CD4-positive, alpha-beta T cell (primary cell): ENCODE results near the gene EAF1. TPM values are rescaled to one million over a fixed set of nuclear protein-coding genes. Genes with fewer than 3 reads are reported as not detected.
"Not testable (repeated sequence)": the region's sequence is repeated elsewhere in the genome, so short reads cannot be mapped to it uniquely, and the experiment has no call there.

Source experiments
- ATAC-seq: fragments of 200-7000 bp; cut with Tn5 transposase; one replicate; pipeline ENCODE4 v1.10.0; 2022; ENCODE audit warnings: mild to moderate bottlenecking; ENCODE audit not compliant: poor library complexity
- CTCF ChIA-PET: fragments of 350-600 bp; sonication (Branson Sonifier 250); formaldehyde crosslinking; loops from one replicate; lab custom pipeline; 2021; ENCODE audit warnings: antibody characterized with exemption, inconsistent platforms; lab: Charles Lee
- POLR2A ChIA-PET: fragments of 350-600 bp; sonication (Branson Sonifier 250); formaldehyde crosslinking; loops from one replicate; lab custom pipeline; 2021; ENCODE audit warnings: antibody characterized with exemption, inconsistent platforms; lab: Charles Lee
- DNase-seq, 14 experiments: peaks; one replicate each; pipeline ENCODE4 v3.0.0-alpha.2; 2013 to 2020; ENCODE audit warnings: mixed read lengths in 2 of 14
- H3K27ac ChIP-seq, 2 donors: one replicate each; pipeline versions ENCODE4 v1.5.1 to v1.7.0; 2013; ENCODE audit warnings: low read length in 2 of 2, low read depth in 1 of 2, mild to moderate bottlenecking in 1 of 2
- H3K27me3 ChIP-seq, 2 experiments: 1 replicate in 1 of 2; 2 replicates in 1 of 2; pipeline versions ENCODE4 v1.6.1 to v1.7.0; 2013; ENCODE audit warnings: low read length in 2 of 2, control low read depth in 1 of 2, mild to moderate bottlenecking in 1 of 2, moderate library complexity in 1 of 2; ENCODE audit not compliant: insufficient read depth in 2 of 2, control insufficient read depth in 1 of 2
- H3K36me3 ChIP-seq: one replicate; pipeline ENCODE4 v1.6.1; 2013; ENCODE audit warnings: low read length, control low read depth; ENCODE audit not compliant: insufficient read depth
- H3K4me1 ChIP-seq: one replicate; pipeline ENCODE4 v1.6.1; 2013; ENCODE audit warnings: low read length, control low read depth; ENCODE audit not compliant: insufficient read depth
- H3K4me3 ChIP-seq: one replicate; pipeline ENCODE4 v1.5.1; 2013; ENCODE audit warnings: mild to moderate bottlenecking, low read length, moderate library complexity
- H3K9me3 ChIP-seq, 2 experiments: 1 replicate in 1 of 2; 2 replicates in 1 of 2; pipeline versions ENCODE4 v1.6.1 to v1.7.0; 2013; ENCODE audit warnings: low read length in 2 of 2, mild to moderate bottlenecking in 2 of 2, control low read depth in 1 of 2, moderate library complexity in 1 of 2; ENCODE audit not compliant: control insufficient read depth in 1 of 2, insufficient read depth in 1 of 2
- H3K27ac Mint-ChIP-seq: one replicate; pipeline ENCODE4 v1.8.0; 2020; ENCODE audit warnings: mixed read lengths
- H3K27me3 Mint-ChIP-seq: one replicate; pipeline ENCODE4 v1.8.0; 2021; ENCODE audit warnings: mixed read lengths
- H3K36me3 Mint-ChIP-seq: one replicate; pipeline ENCODE4 v1.8.0; 2021; ENCODE audit warnings: low read depth, mixed read lengths
- H3K4me1 Mint-ChIP-seq: one replicate; pipeline ENCODE4 v1.8.0; 2021; ENCODE audit warnings: low read depth, mixed read lengths
- H3K4me3 Mint-ChIP-seq: one replicate; pipeline ENCODE4 v1.8.0; 2020; ENCODE audit warnings: mild to moderate bottlenecking, mixed read lengths
- H3K9me3 Mint-ChIP-seq: one replicate; pipeline ENCODE4 v1.8.0; 2020; ENCODE audit warnings: mixed read lengths
- intact Hi-C, 2 experiments: fragments of 100-400 bp; cut with DNase I in 1 of 2; cut with micrococcal nuclease in 1 of 2; formaldehyde crosslinking; loops; one replicate each; pipeline versions ENCODE4 v1.15.1 to v1.9.0; 2023 to 2025; cut with DNase I, micrococcal nuclease
- total RNA-seq, 174 experiments: library from RNA in 2 of 174; stranded (reverse) in 2 of 174; gene quantifications; one replicate each; pipeline ENCODE4 v1.2.3 and lab custom pipeline; 2021 to 2026
- TF ChIP-seq, protein P1 (sequence below): fragments of 200-600 bp; IDR thresholded peaks from one replicate; pipeline ENCODE4 v1.8.0; 2022; ENCODE audit warnings: antibody characterized with exemption, mild to moderate bottlenecking

EAF1 gene
- total RNA-seq, 2 experiments from 2014 or later: 31.7 to 34.9 TPM

DNA sequence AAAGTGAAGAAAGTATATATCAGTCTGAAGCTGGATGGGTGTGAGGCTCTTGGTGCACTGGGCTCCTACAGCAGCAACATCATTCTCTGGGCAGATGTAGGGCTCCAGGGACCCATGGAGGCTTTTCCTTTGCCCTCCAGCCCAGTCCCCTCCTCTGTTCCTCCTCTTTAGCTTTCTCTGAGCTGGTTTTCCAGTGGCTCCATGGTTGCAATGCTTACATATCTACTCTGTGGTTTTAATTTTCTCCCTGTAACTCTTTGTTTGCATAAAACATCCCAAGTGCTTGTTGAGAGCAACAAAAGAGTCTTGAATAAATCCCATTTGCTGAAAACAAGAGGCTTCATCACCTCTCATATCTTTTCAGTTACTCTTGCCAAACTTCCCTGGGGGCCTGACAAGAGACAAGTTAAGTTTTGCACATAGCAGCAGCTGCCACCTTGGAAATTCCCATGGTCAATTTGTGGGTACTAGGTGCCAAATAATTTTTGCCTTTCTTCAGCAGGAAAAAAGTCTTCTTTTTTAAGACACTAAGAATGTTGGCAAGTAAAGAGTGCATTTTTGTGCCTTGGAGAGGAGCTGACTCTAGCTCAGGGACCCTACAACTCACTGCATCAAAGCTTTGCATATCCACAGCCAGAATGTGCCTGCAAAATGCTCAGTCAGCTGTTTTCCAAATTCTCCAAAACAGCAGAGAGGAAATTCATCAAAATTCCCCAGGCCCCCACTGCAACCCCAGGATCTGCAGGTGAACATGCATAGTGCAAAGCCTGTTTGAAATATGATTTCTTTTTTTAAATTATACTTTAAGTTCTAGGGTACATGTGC lies 52.2 kb downstream of the EAF1 start:
- ChIA-PET POLR2A (no interaction called here), CTCF (no interaction called here)
- no peak overlapping the region for H3K4me3 Mint-ChIP-seq
- no peak for ATAC-seq
- no peaks in the 10 kb centered on the region for H3K27me3 ChIP-seq
- TF ChIP-seq, protein P1, sequence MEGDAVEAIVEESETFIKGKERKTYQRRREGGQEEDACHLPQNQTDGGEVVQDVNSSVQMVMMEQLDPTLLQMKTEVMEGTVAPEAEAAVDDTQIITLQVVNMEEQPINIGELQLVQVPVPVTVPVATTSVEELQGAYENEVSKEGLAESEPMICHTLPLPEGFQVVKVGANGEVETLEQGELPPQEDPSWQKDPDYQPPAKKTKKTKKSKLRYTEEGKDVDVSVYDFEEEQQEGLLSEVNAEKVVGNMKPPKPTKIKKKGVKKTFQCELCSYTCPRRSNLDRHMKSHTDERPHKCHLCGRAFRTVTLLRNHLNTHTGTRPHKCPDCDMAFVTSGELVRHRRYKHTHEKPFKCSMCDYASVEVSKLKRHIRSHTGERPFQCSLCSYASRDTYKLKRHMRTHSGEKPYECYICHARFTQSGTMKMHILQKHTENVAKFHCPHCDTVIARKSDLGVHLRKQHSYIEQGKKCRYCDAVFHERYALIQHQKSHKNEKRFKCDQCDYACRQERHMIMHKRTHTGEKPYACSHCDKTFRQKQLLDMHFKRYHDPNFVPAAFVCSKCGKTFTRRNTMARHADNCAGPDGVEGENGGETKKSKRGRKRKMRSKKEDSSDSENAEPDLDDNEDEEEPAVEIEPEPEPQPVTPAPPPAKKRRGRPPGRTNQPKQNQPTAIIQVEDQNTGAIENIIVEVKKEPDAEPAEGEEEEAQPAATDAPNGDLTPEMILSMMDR: no peak
- H3K27ac Mint-ChIP-seq: no peak overlapping the region
- no peaks in the 10 kb centered on the region for H3K9me3 ChIP-seq
- no peaks in the 10 kb centered on the region for H3K27me3 Mint-ChIP-seq
- no peaks in the 10 kb centered on the region for H3K4me1 Mint-ChIP-seq
- H3K36me3 ChIP-seq: no peaks in the 10 kb centered on the region
- H3K4me3 ChIP-seq: no peak overlapping the region
- no peaks in the 10 kb centered on the region for H3K36me3 Mint-ChIP-seq
- no peak for DNase-seq
- no peaks in the 10 kb centered on the region for H3K4me1 ChIP-seq
- no peaks in the 10 kb centered on the region for H3K9me3 Mint-ChIP-seq
- intact Hi-C loops: no loop called here
- no peak overlapping the region for H3K27ac ChIP-seq

DNA sequence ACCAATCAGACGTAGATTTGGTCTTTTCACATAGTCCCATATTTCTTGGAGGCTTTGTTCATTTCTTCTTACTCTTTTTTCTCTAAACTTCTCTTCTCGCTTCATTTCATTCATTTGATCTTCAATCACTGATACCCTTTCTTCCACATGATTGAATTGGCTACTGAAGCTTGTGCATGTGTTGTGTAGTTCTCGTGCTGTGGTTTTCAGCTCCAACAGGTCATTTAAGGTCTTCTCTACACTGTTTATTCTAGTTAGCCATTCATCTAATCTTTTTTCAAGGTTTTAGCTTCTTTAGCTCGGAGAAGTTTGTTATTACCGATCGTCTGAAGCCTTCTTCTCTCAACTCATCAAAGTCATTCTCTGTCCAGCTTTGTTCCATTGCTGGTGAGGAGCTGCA lies 57.2 kb downstream of the EAF1 start:
- H3K27me3 ChIP-seq, H3K9me3 Mint-ChIP-seq, CTCF ChIA-PET, H3K4me1 ChIP-seq, H3K4me3 ChIP-seq, H3K4me1 Mint-ChIP-seq, POLR2A ChIA-PET, H3K9me3 ChIP-seq, H3K27me3 Mint-ChIP-seq, H3K27ac ChIP-seq, H3K36me3 Mint-ChIP-seq, intact Hi-C loops, H3K27ac Mint-ChIP-seq, H3K36me3 ChIP-seq, H3K4me3 Mint-ChIP-seq, DNase-seq, ATAC-seq: not testable (repeated sequence)

DNA sequence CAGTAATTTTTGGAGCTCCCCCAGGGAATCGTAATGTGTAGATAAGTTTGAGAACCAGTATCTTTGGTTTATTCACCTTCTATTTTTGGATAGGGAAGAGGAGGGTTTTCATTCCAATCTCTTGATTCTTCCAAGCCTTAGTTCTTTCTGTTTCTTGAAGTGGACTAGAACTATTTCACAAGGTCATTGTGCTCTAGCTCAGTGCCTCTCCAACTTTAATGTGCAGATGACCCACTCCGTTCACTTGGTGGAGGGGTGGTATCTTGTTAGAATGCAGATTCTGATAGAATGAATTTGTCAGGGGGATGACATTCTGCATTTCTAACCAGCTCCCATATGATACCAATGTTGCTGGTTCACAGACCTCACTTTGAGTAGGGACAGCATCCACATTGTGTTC lies 58.6 kb downstream of the EAF1 start:
- H3K27ac Mint-ChIP-seq: no peak overlapping the region
- no peaks in the 10 kb centered on the region for H3K4me1 Mint-ChIP-seq
- no peaks in the 10 kb centered on the region for H3K9me3 ChIP-seq
- ATAC-seq (no peak), DNase-seq (no peak)
- intact Hi-C loops: no loop called here
- no peaks in the 10 kb centered on the region for H3K9me3 Mint-ChIP-seq
- H3K36me3 ChIP-seq: no peaks in the 10 kb centered on the region
- TF ChIP-seq, protein P1: no peak
- POLR2A ChIA-PET: no interaction called here
- no peak overlapping the region for H3K4me3 ChIP-seq
- H3K4me3 Mint-ChIP-seq: no peak overlapping the region
- H3K27me3 ChIP-seq: no peaks in the 10 kb centered on the region
- no peaks in the 10 kb centered on the region for H3K4me1 ChIP-seq
- CTCF ChIA-PET: interaction anchor here (1.3 kb wide), 1 partner anchor 37 kb away, joined by 4 read pairs; no protein-coding TSS in a partner anchor
- no peaks in the 10 kb centered on the region for H3K27me3 Mint-ChIP-seq
- H3K36me3 Mint-ChIP-seq: peaks cover 5% of the 10 kb centered on the region
- no peak overlapping the region for H3K27ac ChIP-seq

DNA sequence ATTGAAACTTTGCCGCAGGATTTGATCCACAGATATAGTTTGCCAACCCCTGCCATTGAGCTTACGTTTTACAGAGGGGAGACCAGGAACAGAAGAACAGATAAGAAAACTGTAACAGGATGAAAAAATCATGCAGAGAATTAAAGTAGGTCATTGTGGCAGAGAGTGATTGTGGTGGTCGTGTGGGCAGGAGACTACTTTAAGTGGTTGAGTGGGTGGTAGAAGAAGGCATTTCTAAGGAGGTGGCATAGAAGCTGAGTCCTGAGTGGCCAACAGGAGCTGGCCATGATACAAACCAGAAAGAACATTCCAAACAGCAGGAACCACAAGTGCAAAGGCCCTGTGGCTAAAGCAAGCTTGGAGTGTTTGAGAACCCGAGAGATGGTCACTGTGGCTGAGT lies 59.6 kb downstream of the EAF1 start:
- TF ChIP-seq, protein P1: no peak
- H3K4me3 ChIP-seq: no peak overlapping the region
- Mint-ChIP-seq H3K27me3 (no peaks in the 10 kb centered on the region), H3K36me3 (peaks cover 5% of the 10 kb centered on the region), H3K27ac (no peak overlapping the region), H3K4me1 (no peaks in the 10 kb centered on the region), H3K4me3 (no peak overlapping the region), H3K9me3 (no peaks in the 10 kb centered on the region)
- DNase-seq (no peak), ATAC-seq (no peak)
- H3K9me3 ChIP-seq: no peaks in the 10 kb centered on the region
- CTCF ChIA-PET: interaction anchor here (1.3 kb wide), 1 partner anchor 36 kb away, joined by 4 read pairs; no protein-coding TSS in a partner anchor
- H3K27ac ChIP-seq: no peak overlapping the region
- no peaks in the 10 kb centered on the region for H3K36me3 ChIP-seq
- POLR2A ChIA-PET: no interaction called here
- no peaks in the 10 kb centered on the region for H3K4me1 ChIP-seq
- intact Hi-C loops: no loop called here
- no peaks in the 10 kb centered on the region for H3K27me3 ChIP-seq
